Measurements from ENCODE around the gene SLC6A19. TPM values are rescaled to one million over a fixed set of nuclear protein-coding genes. Genes with fewer than 3 reads are reported as not detected.

Gene SLC6A19
- total and polyA plus RNA-seq, 11 donors = not detected

DNA sequence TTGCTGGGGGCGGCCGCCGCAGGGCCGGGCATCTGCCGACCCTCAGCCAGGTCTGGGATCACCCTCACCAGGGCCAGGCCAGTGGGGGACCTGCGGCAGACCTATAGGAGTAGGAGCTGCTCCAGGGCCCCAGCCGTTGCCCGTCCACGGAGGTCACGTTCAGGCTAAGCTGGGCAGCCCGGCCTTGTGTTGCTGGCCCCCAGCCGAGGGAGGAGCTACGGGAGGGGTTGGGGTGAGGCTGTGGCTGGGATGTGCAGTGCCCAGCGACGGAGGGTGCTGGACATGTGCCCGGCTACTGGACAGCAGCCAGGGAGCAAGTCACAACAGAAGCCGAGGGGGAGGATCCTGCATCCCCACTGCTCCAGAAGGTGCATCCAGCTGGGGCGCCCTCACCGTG lies 39.6 kb upstream of the SLC6A19 start:
- intact Hi-C loops (cut with DNase I) = loop anchor here in 1 of 10 donors (10.0 kb wide), 1 partner anchor 483 kb away; no protein-coding TSS in a partner anchor
- H3K36me3 ChIP-seq = no peaks in the 10 kb centered on the region
- peak; percentile 87 to 93 (median 88) for ATAC-seq
- 37 to 68% (median 48%) methylated on average over 8 to 19 of the region's 19 CpGs for WGBS, 4 donors
- peaks cover 0 to 12% (median 3%) of the 10 kb centered on the region in 9 donors for H3K27me3 ChIP-seq
- DNase-seq = peak; percentile 77 to 89 (median 83)
- TF ChIP-seq, protein P1, sequence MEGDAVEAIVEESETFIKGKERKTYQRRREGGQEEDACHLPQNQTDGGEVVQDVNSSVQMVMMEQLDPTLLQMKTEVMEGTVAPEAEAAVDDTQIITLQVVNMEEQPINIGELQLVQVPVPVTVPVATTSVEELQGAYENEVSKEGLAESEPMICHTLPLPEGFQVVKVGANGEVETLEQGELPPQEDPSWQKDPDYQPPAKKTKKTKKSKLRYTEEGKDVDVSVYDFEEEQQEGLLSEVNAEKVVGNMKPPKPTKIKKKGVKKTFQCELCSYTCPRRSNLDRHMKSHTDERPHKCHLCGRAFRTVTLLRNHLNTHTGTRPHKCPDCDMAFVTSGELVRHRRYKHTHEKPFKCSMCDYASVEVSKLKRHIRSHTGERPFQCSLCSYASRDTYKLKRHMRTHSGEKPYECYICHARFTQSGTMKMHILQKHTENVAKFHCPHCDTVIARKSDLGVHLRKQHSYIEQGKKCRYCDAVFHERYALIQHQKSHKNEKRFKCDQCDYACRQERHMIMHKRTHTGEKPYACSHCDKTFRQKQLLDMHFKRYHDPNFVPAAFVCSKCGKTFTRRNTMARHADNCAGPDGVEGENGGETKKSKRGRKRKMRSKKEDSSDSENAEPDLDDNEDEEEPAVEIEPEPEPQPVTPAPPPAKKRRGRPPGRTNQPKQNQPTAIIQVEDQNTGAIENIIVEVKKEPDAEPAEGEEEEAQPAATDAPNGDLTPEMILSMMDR (IDR thresholded peaks at IDR 0.05) = no peak
- no peak for TF ChIP-seq POLR2A (IDR thresholded peaks at IDR 0.05)
- H3K27ac ChIP-seq = no peak overlapping the region
- H3K4me3 ChIP-seq = no peak overlapping the region
- peaks cover 0 to 14% (median 1%) of the 10 kb centered on the region in 12 donors for H3K4me1 ChIP-seq
- no peaks in the 10 kb centered on the region for H3K9me3 ChIP-seq

DNA sequence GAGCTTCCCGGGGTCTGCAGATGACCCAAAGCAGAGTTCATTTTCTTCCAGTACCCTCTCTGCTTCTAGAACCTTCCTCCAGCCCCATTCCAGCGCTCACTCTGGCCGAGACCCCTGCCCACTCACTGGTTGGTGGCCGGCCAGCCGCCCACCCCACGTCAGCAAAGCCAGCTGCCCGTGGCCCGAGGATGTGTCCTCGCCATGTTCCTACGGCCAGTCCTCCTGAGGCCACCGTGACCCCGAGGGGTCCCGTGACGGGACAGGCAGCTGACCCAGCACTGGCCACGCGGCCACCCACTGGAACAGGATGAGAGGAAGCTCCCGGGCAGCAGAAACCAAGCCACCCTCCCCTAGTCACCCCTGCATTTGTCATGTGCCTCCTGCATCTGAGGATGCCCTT lies 39.1 kb upstream of the SLC6A19 start:
- DNase-seq (no peak), ATAC-seq (no peak)
- intact Hi-C loops (cut with DNase I) = loop anchor here in 1 of 10 donors (10.0 kb wide), 1 partner anchor 483 kb away; no protein-coding TSS in a partner anchor

DNA sequence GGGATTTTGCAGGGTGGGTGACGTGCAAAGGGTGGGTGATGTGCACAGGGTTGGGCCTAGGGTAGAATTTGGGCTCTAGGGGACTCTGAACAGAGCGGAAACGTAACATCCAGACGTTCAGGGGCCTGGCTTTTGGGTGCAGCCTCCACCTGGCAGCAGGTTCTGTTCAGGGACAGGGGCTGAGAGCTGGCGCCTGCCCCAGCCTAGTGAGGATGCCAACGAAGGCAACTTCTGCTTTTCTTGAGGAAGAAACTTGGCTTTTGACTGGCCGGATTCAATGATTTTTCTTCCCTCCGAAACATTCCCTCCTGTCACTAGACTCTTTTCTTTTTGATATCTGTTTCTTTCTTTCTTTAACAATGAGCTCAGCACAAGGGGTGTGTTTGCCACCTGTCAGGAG lies 38.6 kb upstream of the SLC6A19 start:
- Histone ChIP-seq H3K36me3 (no peaks in the 10 kb centered on the region), H3K9me3 (no peaks in the 10 kb centered on the region), H3K4me3 (no peak overlapping the region), H3K27ac (no peak overlapping the region), H3K27me3 (peaks cover 0 to 9% (median 0%) of the 10 kb centered on the region in 9 donors), H3K4me1 (peaks cover 0 to 17% (median 2%) of the 10 kb centered on the region in 12 donors)
- DNase-seq = no peak
- ATAC-seq = no peak
- 85 to 92% (median 88%) methylated on average over 8 of the region's 8 CpGs for WGBS, 4 donors
- intact Hi-C loops (cut with DNase I) = loop anchor here in 1 of 10 donors (10.0 kb wide), 1 partner anchor 482 kb away; no protein-coding TSS in a partner anchor
- TF ChIP-seq, protein P1 (IDR thresholded peaks at IDR 0.05) = no peak
- no peak for TF ChIP-seq POLR2A (IDR thresholded peaks at IDR 0.05)

More for the DNA sequence above, 39.1 kb upstream of the SLC6A19 start:
- Histone ChIP-seq H3K9me3 (no peaks in the 10 kb centered on the region), H3K27me3 (peaks cover 0 to 9% (median 0%) of the 10 kb centered on the region in 9 donors), H3K4me1 (peaks cover 0 to 14% (median 1%) of the 10 kb centered on the region in 12 donors), H3K36me3 (no peaks in the 10 kb centered on the region), H3K4me3 (no peak overlapping the region), H3K27ac (no peak overlapping the region)
- TF ChIP-seq, protein P1 (IDR thresholded peaks at IDR 0.05) = no peak
- no peak for TF ChIP-seq POLR2A (IDR thresholded peaks at IDR 0.05)
- 78 to 86% (median 83%) methylated on average over 15 to 17 of the region's 17 CpGs for WGBS, 4 donors

DNA sequence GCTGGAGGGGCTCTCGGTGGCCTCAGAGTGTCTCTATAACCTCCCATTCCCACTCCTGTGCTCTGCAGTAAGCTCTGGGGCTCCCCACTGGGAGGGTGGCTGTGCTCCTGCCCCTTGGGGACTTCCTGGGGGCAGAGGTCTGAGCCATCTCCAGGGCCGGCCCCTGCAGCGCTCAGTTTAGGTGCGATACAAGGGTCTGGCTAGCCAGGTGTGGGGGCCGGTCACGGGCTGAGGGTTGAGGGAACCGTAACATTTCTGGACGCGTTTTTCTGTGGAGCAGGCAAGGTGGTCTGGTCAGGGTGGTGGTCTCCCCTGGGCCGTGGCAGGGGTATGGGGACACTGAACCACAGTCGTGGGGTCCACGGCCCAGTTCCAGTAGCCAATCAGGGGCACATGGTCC lies 38.0 kb upstream of the SLC6A19 start:
- WGBS, 4 donors = 90 to 96% (median 94%) methylated on average over 7 to 12 of the region's 12 CpGs
- intact Hi-C loops (cut with DNase I) = loop anchor here in 1 of 10 donors (10.0 kb wide), 1 partner anchor 481 kb away; no protein-coding TSS in a partner anchor

More for the DNA sequence above, 38.0 kb upstream of the SLC6A19 start:
- Histone ChIP-seq H3K4me3 (no peak overlapping the region), H3K36me3 (no peaks in the 10 kb centered on the region), H3K4me1 (peaks cover 0 to 23% (median 8%) of the 10 kb centered on the region in 12 donors), H3K9me3 (no peaks in the 10 kb centered on the region), H3K27ac (no peak overlapping the region), H3K27me3 (peaks cover 0 to 9% (median 0%) of the 10 kb centered on the region in 9 donors)
- DNase-seq = no peak
- TF ChIP-seq, protein P1 (IDR thresholded peaks at IDR 0.05) = no peak
- no peak for TF ChIP-seq POLR2A (IDR thresholded peaks at IDR 0.05)
- ATAC-seq = no peak

Measured in heart left ventricle (tissue), 16 donors.